Inflammatory macrophage (primary cell): Measurements from ENCODE around the gene C14orf132.

Experiments
- DNase-seq, 2 donors: peaks; one replicate each; pipeline ENCODE4 v3.0.0-alpha.2; 2020 to 2022

Gene C14orf132

GRCh38 chr14:96122496-96122895, 83.3 kb downstream of the C14orf132 start:
- DNase-seq: no peak

GRCh38 chr14:96125536-96125935, 86.4 kb downstream of the C14orf132 start:
- DNase-seq: no peak

- DNase-seq: no peak
Measured at GRCh38 chr14:96126339-96126782, 87.2 kb downstream of the C14orf132 start.

GRCh38 chr14:96126783-96127271, 87.7 kb downstream of the C14orf132 start:
- no peak for DNase-seq

GRCh38 chr14:96129128-96129736, 90.1 kb downstream of the C14orf132 start:
- no peak for DNase-seq

- DNase-seq: no peak
Measured at GRCh38 chr14:96130391-96130790, 91.2 kb downstream of the C14orf132 start.

- no peak for DNase-seq
Measured at GRCh38 chr14:96130854-96131253, 91.7 kb downstream of the C14orf132 start.

GRCh38 chr14:96131836-96132235, 92.7 kb downstream of the C14orf132 start:
- DNase-seq: no peak

GRCh38 chr14:96134508-96134907, 95.3 kb downstream of the C14orf132 start:
- no peak for DNase-seq

- DNase-seq: no peak
Measured at GRCh38 chr14:96135285-96135684, 96.1 kb downstream of the C14orf132 start.

GRCh38 chr14:96136371-96137005, 97.3 kb downstream of the C14orf132 start:
- no peak for DNase-seq

GRCh38 chr14:96138241-96138640, 99.1 kb downstream of the C14orf132 start:
- DNase-seq: no peak

GRCh38 chr14:96139169-96139568, 100.0 kb downstream of the C14orf132 start:
- no peak for DNase-seq

- DNase-seq: no peak
Measured at GRCh38 chr14:96139879-96140278, 100.7 kb downstream of the C14orf132 start.

- no peak for DNase-seq
Measured at GRCh38 chr14:96140952-96141351, 101.8 kb downstream of the C14orf132 start.
